ENCODE results near the gene DEFB132. TPM values are rescaled to one million over a fixed set of nuclear protein-coding genes. Genes with fewer than 3 reads are reported as not detected.

The DEFB132 gene
- polyA plus RNA-seq, 4 donors, result 0.10 TPM; not detected in 3

- no peak for DNase-seq (ENCODE audit: low read depth in 4 of 4, low spot score in 2 of 4)
Measured at GRCh38 chr20:295804-296203, 38.3 kb downstream of the DEFB132 start.

DNA sequence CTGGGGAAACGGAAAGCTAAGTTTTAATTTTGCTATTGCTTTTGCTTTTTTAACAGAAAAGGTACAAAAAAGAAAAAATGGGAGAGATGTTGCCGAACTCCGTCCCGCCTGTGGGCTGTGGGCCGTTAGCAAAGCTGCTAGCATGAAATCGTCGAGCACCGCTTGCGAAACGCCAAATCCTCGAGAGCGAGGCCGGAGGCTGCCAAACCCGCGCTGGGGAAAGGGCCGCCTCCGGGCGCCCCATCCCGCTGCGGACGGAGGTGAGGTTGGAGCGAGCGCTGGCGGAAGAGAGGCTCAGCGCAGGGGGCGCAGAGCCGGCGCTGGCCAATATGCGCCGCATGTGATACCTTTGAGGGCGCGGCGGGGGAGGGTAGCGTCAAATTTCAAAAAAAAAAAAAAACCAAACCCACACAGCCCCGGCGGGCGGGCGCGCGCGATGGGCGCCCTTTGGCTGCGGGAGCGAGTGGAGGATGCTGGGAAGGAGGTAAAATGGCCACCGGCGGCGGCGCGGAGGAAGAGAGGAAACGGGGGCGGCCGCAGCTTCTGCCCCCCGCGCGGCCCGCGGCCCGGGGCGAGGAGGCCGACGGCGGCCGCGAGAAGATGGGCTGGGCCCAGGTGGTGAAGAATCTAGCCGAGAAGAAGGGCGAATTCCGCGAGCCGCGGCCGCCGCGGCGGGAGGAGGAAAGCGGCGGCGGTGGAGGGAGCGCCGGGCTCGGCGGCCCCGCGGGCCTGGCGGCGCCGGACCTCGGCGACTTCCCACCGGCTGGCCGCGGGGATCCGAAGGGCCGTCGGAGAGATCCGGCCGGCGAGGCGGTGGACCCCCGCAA lies 39.8 kb downstream of the DEFB132 start, which contains the start of gene ZCCHC3:
Gene ZCCHC3 (plus strand): TSS at position 473 of the 827 bp plus-strand sequence. CDS start 17 bp downstream, at position 490.
- peak; percentile 75 to 91 (median 87) for DNase-seq (ENCODE audit: low read depth in 4 of 4, low spot score in 2 of 4)

DNA sequence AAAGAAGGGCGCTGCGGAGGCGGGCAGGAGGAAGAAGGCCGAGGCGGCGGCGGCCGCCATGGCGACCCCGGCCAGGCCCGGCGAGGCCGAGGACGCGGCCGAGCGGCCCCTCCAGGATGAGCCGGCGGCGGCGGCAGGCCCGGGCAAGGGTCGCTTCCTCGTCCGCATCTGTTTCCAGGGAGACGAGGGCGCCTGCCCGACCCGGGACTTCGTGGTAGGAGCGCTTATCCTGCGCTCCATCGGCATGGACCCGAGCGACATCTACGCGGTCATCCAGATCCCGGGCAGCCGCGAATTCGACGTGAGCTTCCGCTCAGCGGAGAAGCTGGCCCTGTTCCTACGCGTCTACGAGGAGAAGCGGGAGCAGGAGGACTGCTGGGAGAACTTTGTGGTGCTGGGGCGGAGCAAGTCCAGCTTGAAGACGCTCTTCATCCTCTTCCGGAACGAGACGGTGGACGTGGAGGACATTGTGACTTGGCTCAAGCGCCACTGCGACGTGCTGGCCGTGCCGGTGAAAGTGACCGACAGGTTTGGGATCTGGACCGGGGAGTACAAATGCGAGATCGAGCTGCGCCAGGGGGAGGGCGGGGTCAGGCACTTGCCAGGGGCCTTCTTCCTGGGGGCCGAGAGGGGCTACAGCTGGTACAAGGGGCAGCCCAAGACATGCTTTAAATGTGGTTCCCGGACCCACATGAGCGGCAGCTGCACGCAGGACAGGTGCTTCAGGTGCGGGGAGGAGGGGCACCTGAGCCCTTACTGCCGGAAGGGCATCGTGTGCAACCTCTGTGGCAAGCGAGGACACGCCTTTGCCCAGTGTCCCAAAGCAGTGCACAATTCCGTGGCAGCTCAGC lies 40.6 kb downstream of the DEFB132 start:
- no peak for DNase-seq (ENCODE audit: low read depth in 4 of 4, low spot score in 2 of 4)

DNA sequence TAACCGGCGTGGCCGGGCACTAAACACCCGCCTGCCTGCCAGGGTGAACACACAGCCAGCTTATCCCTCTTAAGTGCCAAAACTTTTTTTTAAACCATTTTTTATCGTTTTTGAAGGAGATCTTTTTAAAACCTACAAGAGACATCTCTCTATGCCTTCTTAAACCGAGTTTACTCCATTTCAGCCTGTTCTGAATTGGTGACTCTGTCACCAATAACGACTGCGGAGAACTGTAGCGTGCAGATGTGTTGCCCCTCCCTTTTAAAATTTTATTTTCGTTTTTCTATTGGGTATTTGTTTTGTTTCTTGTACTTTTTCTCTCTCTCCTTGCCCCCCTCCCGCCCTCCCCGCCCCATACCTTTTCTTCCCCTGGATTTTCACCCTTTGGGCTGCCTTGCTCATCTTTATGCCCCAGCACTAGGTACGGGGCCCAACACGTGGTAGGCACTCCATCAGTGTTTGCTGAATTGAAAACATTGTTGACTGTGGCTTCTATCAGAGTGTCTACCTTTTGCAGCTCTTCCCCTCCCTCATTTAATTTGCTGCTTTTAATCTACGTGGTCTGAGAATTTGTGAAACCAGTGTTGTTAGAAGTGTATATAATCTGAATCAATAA lies 41.4 kb downstream of the DEFB132 start:
- no peak for DNase-seq (ENCODE audit: low read depth in 4 of 4, low spot score in 2 of 4)

DNA sequence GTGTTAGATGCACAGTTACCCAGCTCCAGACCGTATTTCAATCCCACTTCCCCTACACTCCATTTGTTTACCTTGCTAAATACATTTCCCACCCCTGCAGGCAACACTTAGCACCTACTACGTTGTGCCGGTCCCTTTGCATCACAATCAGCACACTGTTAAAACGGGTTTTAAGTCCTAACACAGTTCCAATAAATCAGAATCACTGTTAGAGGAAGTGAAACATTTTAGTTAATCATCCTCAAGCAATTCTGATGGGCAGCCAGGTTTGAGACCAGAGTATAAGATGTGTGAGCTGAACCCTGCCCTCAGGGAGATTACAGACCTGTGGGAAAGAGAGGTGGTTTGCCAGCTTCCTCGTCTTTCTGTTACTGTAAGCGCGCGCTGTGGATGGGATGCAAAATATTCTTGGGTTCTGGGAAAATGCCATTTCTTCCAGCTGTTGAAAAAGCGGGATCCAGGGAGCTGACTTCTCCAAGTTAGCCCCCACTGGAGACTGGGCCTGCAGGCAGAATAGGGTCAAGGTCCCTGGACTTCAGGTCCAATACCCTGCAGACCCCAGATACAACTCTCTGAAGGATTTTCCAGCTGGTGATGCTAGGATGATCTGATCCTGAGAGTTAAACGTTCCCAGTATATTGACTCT lies 42.9 kb downstream of the DEFB132 start:
- DNase-seq (ENCODE audit: low read depth in 4 of 4, low spot score in 2 of 4), result no peak

DNA sequence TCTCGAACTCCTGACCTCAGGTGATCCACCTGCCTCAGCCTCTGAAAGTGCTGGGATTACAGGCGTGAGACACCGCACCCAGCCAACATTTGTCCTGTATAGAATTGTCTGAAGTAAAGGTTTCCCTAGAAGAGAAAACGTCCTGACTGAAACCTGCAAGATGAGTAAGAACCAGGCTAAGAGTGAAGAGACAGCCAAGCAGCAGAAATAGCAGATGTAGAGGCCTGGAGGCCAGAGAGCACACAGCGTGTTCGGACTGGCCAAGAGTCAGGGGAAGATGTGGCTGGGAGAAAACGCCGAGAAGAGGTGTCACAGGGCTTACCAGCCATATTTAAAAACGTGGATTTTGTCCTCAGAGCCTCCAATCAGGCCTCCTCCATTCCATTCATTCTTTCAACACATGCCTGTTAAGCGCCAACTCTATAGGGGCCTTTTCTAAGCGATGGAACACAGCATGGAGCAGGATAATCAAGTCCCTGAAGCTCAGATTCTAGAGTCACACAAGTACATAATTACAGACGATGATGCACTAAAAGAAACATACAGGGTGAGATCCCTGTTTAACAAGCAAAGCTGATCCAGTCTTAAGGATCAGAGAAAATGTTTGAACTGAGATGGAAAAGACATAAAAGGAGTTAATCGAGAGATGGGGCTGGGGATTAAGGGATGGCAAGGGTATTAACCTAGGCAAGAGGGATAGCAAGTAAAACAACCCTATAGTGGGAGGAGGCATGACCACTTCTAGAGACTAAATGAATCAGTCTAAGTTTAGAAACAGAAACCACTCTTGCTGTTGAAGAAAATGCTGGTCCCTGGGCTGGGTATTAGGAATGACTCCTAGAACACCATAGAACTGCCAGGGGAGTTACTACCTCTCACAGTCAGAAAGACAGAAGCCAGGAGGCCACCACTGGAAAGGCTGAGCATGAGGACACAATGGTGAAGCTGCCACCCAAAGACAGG lies 44.6 kb downstream of the DEFB132 start:
- no peak for DNase-seq (ENCODE audit: low read depth in 4 of 4, low spot score in 2 of 4)

DNA sequence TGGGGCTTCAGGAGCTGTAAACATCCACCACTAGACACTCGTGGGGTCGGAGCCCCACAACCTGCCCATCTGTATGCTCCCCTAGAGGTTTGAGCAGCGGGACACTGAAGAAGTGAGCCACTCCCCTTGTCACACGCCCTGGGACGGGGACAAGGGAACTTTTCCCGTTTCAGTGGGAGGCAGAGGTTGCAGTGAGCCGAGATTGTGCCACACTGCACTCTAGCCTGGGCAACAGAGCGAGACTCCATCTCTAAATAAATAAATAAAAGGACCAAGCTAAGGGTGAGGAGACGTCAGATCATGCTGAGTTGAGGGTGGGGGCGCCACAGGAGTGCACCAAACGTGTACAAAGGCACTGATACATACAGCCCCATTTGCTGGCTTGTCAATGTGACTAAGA lies 48.2 kb downstream of the DEFB132 start:
- no peak for DNase-seq (ENCODE audit: low read depth in 4 of 4, low spot score in 2 of 4)

DNA sequence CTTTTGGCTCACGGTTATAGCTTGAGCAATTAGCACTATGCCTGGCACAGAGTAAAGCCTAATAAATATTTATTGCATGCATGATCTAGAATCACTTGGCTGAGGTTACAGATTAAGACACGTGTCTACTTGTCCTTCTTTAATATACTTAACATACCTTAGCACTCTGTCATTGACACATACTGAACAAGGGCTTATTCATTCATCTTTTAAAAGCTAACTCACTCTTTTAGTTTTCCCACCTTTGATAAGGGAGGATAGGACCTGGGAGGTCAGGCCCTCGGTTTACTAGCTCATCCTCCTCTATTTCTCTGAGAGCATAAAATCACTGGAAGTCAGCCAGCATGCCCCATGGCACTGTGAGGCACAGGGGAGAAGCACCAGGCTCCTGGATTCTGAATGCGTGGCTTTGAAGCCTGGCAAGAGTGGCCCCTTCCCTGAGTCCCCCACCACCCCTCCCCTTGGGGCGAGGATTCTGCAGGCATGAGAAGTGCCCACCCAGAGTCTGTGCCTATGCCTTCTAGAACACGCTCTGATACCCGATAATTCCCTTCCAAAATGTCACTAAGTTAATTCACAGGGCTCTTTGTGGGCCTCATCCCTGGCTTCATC lies 51.0 kb downstream of the DEFB132 start:
- DNase-seq (ENCODE audit: low read depth in 4 of 4, low spot score in 2 of 4), result no peak

DNA sequence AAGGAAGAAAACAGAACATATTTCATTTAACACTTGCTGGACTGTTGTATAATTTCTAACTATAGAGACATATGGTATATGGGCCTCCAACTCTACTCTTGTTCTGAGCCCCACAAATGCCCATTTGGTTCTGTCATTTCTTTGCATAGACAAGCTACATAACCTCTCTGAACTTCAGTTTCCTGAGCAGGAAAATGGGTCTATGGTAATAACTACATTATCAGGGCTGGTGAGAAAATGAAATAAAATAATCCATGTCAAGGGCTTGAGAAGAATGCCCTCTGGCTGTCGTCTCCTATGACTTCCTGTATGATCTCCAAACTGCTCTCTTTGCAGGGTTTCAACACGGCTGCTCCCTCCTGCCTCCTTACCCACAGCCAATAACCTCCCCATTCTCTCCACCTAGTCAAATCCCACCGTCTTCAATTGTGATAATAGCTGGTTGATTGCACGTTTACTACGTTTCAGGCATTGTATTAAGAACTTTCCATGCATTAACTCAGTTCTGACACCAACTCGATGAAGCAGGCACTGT lies 51.8 kb downstream of the DEFB132 start:
- no peak for DNase-seq (ENCODE audit: low read depth in 4 of 4, low spot score in 2 of 4)

DNA sequence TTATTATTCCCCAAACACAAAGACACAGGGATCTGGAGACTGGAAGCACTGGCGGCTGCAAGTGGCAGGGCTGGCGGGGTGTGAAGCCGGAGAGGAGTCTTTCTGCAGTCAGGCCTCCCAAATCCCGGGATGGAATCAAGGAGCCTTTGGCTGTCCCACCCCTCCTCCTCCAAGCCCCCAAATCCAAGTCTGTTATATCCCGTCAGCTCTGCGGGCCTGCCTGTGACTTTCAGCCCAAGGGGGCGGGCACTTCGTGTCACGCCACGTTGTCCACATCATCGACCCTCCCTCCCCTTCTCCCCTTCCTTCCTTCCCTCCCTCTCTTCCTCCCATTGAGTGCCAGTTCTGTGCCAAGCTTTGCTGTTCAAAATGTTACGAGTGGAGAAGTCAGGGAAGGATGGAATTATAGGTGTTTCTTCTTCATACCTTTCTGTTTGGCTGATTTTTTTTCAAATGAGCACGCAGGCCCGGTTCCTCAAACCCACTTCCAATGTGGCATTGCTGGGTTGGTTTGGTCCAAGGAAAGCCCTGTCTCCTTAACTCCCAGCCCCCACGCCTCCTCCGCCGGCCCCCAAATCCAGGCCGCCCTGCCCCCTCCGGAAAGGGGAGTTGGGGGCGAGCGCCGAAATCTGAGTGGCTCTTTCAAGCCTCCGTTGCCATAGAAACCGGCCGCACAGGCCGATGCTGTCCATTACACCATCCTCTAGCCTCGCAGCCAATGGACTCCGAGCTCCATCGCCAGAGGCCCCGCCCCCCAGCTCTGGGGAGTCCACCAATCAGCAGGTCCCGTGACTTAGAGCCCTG lies 52.5 kb downstream of the DEFB132 start:
- peak in 3 of 4 donors; percentile 89 to 99 (median 97) for DNase-seq (ENCODE audit: low read depth in 4 of 4, low spot score in 2 of 4)

DNA sequence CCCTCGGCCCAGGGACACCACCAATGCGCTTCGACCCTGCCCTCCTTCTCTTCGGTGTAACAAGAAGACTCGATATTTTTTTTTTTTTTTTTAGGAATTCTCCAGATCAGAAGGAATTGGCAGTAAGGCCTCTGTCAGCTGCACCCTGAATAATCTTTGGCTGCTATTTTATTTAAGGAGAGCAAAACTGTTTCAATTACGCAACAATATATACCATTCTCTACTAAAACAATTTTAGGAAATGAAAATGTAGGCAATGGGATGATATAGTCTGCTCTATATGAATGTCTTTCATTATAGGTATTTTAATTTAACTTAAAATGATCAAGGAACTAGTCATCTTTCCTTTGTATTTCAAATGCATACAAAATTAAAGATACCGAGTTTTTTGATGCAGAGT lies 53.1 kb downstream of the DEFB132 start:
- DNase-seq (ENCODE audit: low read depth in 4 of 4, low spot score in 2 of 4), result no peak

Other genes with a start within 250 kb of the DEFB132 start
- gene DEFB125, start 170.1 kb upstream of the DEFB132 start, polyA plus RNA-seq (ENCODE audit: insufficient read length in 4 of 4), result not detected
- not detected for gene DEFB126, start 115.1 kb upstream of the DEFB132 start, polyA plus RNA-seq (ENCODE audit: insufficient read length in 4 of 4)
- not detected for gene DEFB127, start 100.3 kb upstream of the DEFB132 start, polyA plus RNA-seq (ENCODE audit: insufficient read length in 4 of 4)
- not detected for gene DEFB128, start 68.0 kb upstream of the DEFB132 start, polyA plus RNA-seq (ENCODE audit: insufficient read length in 4 of 4)
- gene DEFB129, start 30.5 kb upstream of the DEFB132 start, polyA plus RNA-seq (ENCODE audit: insufficient read length in 4 of 4), result not detected
- gene C20orf96, start 33.0 kb downstream of the DEFB132 start, polyA plus RNA-seq (ENCODE audit: insufficient read length in 4 of 4), result 10 to 100 TPM; 32.0 to 43.0 (median 37.6) TPM
- gene ZCCHC3, start 39.8 kb downstream of the DEFB132 start, polyA plus RNA-seq (ENCODE audit: insufficient read length in 4 of 4), result 10 to 100 TPM; 41.0 to 59.0 (median 48.3) TPM
- 10 to 100 TPM; 25.1 to 45.5 (median 36.8) TPM for gene SOX12, start 67.8 kb downstream of the DEFB132 start, polyA plus RNA-seq (ENCODE audit: insufficient read length in 4 of 4)
- gene NRSN2, start 89.4 kb downstream of the DEFB132 start, polyA plus RNA-seq (ENCODE audit: insufficient read length in 4 of 4), result 10 to 100 TPM; 45.3 to 56.4 (median 49.5) TPM
- 1 to 10 TPM; 3.8 to 5.4 (median 4.1) TPM for gene TRIB3, start 123.0 kb downstream of the DEFB132 start, polyA plus RNA-seq (ENCODE audit: insufficient read length in 4 of 4)
- 100 to 1,000 TPM in 2 of 4 donors, 10 to 100 TPM in 2; 66.5 to 111 (median 91.9) TPM for gene RBCK1, start 150.6 kb downstream of the DEFB132 start, polyA plus RNA-seq (ENCODE audit: insufficient read length in 4 of 4)
- 10 to 100 TPM; 29.0 to 38.3 (median 32.9) TPM for gene TBC1D20, start 204.8 kb downstream of the DEFB132 start, polyA plus RNA-seq (ENCODE audit: insufficient read length in 4 of 4)

Data from left renal cortex interstitium (tissue), 4 donors.